HL-60 (cell line): ENCODE data around the gene TBC1D1.

Experiments used
- TF ChIP-seq, protein P1 (sequence below): IDR thresholded peaks from one replicate; pipeline ENCODE4 v1.5.1; 2011; ENCODE audit warnings: low read length, control low read depth, inconsistent platforms; ENCODE audit not compliant: insufficient read depth
- TF ChIP-seq, protein P2 (sequence below): IDR thresholded peaks from 2 replicates; pipeline ENCODE4 v1.6.1; 2012; ENCODE audit warnings: low read depth; ENCODE audit not compliant: insufficient replicate concordance

DNA sequence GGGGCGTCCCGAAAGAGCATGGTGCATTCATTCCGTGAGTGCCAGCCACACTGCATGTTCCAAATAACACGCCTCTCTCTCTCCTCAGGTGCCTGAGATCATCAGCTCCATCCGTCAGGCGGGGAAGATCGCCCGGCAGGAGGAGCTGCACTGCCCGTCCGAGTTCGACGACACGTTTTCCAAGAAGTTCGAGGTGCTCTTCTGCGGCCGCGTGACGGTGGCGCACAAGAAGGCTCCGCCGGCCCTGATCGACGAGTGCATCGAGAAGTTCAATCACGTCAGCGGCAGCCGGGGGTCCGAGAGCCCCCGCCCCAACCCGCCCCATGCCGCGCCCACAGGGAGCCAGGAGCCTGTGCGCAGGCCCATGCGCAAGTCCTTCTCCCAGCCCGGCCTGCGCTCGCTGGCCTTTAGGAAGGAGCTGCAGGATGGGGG is 123.6 kb downstream of the TBC1D1 start:
- TF ChIP-seq, protein P1, sequence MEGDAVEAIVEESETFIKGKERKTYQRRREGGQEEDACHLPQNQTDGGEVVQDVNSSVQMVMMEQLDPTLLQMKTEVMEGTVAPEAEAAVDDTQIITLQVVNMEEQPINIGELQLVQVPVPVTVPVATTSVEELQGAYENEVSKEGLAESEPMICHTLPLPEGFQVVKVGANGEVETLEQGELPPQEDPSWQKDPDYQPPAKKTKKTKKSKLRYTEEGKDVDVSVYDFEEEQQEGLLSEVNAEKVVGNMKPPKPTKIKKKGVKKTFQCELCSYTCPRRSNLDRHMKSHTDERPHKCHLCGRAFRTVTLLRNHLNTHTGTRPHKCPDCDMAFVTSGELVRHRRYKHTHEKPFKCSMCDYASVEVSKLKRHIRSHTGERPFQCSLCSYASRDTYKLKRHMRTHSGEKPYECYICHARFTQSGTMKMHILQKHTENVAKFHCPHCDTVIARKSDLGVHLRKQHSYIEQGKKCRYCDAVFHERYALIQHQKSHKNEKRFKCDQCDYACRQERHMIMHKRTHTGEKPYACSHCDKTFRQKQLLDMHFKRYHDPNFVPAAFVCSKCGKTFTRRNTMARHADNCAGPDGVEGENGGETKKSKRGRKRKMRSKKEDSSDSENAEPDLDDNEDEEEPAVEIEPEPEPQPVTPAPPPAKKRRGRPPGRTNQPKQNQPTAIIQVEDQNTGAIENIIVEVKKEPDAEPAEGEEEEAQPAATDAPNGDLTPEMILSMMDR, result no peak
- TF ChIP-seq, protein P2, sequence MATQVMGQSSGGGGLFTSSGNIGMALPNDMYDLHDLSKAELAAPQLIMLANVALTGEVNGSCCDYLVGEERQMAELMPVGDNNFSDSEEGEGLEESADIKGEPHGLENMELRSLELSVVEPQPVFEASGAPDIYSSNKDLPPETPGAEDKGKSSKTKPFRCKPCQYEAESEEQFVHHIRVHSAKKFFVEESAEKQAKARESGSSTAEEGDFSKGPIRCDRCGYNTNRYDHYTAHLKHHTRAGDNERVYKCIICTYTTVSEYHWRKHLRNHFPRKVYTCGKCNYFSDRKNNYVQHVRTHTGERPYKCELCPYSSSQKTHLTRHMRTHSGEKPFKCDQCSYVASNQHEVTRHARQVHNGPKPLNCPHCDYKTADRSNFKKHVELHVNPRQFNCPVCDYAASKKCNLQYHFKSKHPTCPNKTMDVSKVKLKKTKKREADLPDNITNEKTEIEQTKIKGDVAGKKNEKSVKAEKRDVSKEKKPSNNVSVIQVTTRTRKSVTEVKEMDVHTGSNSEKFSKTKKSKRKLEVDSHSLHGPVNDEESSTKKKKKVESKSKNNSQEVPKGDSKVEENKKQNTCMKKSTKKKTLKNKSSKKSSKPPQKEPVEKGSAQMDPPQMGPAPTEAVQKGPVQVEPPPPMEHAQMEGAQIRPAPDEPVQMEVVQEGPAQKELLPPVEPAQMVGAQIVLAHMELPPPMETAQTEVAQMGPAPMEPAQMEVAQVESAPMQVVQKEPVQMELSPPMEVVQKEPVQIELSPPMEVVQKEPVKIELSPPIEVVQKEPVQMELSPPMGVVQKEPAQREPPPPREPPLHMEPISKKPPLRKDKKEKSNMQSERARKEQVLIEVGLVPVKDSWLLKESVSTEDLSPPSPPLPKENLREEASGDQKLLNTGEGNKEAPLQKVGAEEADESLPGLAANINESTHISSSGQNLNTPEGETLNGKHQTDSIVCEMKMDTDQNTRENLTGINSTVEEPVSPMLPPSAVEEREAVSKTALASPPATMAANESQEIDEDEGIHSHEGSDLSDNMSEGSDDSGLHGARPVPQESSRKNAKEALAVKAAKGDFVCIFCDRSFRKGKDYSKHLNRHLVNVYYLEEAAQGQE, result no peak
